ENCODE data around the gene BCAS1. TPM values are rescaled to one million over a fixed set of nuclear protein-coding genes. Genes with fewer than 3 reads are reported as not detected.

BCAS1 gene
- total RNA-seq, 1 experiment from 2014 or later: 0.07 TPM

DNA sequence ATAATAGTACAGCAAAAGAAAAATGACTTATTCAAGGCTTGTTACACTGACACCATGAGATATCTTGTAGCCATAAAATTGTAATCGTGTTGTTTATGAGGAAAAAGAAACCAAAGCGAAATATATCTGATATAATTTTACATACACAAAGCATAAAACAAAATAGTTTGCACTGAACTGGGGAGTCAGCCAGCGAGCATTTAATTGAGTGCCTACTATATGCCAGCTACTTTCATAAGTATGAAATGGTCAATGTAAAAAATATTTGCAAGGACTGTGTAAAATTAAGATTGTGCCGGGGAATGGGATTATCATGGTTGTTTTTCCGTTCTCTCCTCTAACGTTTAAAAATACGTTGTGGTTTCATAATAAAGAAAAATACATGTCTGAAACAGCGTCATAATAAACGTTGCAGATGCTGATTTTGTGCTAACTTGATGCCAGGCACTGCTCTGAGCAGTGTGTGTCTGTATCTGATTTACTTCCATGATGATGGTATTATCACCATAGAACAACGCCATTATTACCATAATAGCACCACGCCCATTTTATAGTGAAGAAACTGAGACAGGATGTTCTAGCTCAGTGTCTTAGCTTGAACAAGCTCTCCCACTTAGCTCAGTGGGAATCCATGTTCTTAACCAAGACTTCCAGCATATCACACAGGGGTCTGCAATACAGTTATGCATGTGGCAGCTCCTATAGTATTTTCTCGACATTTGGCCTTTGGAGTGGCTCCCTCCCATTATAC, 144.6 kb downstream of the BCAS1 start:
- DNase-seq (ENCODE audit: low spot score): no peak

DNA sequence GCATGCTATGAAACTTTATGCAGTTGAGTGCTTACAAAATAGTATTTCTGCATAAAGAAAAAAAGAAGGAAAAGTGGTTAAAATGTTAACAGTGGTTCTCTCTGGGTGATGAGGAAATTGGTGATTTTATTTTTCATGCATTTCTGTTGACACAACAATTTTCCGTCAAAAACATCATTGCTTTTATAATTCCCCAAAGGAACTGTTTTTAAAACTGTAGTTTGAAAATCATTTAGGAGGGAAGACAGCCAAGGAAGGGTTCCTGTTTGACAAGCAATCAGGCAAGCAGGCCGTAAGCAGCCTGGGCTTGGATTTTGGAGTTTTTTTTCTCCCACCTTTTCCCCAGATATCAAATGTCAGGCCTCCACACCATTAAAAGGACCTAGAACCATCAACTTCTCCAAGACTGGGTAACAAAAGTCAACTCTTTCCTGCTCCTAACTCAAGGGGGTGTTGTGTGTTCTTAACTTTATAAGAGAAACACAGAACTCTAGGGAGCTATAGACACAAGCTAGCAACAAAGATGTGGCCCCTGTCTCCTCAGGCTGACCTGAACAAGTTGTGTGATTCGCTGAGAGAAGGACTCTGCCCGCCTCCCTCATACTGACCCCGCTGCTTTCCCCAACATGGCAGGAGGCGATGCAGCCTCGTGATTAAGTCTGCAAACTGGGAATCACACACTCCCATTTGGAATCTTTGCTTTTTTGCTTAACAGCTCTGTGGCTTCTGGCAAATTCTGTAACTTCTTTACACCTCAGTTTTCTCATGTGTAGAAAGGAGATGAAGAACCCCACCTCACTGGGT, 146.6 kb downstream of the BCAS1 start:
- no peak for DNase-seq (ENCODE audit: low spot score)

DNA sequence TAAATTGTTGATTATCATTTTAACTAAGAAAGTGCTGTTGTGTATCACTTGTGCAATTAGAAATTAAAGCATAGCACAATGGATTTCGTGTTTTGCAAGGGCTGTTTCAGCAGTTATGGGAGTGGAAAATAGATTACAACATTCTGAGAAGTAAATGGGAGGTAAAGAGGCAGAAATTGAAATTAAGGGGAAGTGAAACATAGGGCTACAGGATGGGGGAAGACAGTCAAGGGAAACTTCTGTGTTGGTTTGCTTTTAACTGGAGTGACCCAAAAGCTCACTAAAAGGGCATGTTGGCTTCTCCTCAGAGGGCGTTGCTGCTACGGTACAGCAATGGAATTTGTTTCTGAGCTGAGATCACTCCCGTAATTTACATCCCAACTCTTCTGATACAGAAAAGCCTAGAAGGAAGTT, 147.5 kb downstream of the BCAS1 start:
- DNase-seq (ENCODE audit: low spot score): no peak

DNA sequence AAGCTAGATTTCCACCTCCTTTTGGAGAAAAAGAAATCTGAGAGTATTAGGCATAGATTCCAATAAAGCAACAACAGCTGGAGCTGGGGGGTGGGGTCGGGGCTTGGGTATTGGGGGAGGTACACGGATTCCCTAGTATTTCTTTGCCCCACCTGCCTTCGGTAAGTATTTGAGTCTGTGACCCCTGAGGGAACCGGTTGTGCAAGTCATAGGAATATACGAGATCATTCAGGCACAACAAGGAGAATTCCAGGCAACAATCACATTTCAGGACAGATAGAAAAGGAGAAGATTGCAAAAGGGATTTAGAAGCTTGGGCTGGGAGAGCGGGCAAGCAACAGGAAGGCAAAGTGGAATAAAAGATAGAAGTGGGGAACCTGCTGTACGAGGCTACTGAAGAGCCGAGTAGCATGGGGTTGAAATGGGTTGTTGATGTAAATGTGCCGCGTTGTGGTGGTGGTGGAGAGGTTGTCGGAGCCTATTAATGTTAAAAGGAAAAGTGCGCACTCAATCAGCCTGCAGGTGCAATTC, 148.9 kb downstream of the BCAS1 start:
- DNase-seq (ENCODE audit: low spot score): no peak

DNA sequence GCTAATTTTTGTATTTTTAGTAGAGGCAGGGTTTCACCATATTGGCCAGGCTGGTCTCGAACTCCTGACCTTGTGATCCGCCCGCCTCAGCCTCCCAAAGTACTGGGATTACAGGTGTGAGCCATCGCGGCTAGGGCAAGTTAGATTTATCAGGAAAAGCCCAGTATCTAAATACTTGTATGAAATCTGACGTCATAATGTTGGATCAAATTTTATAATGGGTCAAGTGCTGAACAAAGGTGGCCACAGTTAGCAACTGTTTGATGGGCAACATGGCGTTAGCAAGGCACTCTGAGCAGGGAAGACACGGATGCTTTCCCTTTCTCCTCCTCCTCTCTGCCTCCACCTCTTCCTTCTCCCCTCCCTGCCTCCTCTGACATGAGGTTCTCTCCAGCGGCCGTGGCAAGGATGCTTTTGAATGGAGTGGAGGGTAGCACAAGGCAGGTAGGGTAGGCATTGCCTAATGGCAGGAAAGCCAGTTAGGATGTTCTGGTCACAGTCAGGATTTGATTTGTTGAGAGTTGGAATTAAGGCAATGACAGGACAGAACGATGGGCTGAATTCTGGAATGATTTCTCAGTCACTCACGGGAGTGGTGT, 149.6 kb downstream of the BCAS1 start:
- DNase-seq (ENCODE audit: low spot score): no peak

DNA sequence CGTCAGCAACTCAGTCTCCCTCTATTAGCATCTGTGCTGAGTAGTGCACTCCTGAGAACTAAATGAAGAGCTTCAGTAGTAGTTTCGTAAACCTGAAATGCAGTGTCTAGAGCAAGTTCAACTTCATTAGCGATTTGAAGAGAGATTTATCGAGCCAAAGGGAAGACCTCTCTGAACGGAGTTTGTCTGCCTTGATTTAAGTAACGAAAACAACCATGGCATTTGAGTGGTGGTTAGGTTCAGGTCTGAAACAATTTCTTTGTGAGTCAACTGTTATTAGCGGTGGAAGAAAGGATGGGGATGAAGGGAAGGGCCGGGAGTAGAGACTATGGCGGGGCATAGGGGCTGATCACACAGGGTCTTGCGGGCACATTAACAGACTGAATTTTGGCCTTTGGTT, 150.5 kb downstream of the BCAS1 start:
- DNase-seq (ENCODE audit: low spot score): no peak

DNA sequence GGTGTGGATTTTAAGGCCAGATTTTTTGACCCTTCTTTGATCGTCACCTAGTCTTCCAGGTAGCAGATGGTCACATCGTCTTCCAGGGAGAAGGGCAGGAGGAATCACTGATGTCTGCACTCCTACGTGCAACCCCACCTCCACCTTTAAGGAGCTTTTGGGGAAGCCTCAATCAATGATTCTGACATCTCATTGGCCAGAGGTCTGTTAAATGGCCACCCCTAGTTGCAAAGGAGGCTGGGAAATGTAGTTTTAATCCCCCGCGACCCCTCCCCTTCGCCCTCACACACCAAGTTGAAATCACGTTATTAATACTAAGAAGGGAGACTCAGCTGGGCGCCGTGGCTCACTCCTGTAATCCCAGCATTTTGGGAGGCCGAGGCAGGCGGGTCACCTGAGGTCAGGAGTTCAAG, 151.4 kb downstream of the BCAS1 start:
- no peak for DNase-seq (ENCODE audit: low spot score)

DNA sequence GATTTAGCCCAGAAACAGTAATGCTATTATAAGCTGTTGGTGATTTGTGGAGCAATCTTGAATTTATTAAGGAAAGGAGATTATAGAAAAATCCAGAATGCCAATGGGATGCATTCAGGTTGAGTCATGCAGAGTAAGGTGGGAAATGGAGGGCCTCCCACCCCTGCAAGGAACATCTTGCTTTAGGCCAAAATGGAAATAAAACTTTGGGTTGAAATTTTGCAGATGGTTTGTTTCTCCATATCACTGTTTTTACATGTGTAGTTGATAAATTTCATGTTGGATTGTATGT, 152.4 kb downstream of the BCAS1 start:
- DNase-seq (ENCODE audit: low spot score): no peak

DNA sequence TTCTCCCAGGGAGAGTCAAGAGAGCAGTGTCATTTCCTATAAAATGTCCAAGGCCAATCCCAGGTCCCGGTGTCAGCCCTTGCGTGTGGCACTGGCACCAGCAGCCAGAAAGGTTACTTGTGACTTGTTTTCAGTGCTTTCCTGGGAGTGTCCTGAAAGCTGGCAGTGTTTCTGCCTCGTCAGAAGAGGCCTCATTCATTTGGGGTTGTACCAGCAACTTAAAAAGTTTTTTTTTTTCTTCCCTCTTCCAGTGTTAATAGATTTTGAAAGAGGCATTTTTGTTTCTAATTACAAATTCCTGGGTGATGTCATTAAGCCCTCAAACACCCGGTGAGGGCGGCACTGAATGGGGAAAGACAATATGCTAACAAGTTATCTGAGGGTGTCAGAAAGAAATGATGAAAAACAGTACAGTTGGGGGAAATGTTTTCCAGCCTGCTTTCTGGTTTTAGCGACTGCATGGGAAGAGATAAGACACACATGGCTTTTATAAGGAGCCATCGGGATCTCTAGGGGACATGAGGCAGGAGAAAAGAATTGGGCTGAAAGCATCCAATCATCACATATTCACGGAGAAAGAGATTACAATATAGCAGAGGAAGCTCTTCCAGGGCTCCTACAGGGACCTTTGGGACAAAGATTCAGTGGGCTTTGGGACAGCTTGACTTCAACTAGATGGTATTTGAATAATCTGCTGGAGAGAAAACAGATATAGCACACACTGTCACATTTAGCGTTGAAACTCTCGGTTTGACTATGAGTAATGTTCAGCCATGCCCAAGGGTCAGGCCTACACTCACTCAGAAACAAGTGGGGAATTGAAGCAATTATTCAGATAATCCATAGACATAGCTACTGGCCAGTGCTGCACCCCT, 153.0 kb downstream of the BCAS1 start:
- peak; percentile 71 for DNase-seq (ENCODE audit: low spot score)

DNA sequence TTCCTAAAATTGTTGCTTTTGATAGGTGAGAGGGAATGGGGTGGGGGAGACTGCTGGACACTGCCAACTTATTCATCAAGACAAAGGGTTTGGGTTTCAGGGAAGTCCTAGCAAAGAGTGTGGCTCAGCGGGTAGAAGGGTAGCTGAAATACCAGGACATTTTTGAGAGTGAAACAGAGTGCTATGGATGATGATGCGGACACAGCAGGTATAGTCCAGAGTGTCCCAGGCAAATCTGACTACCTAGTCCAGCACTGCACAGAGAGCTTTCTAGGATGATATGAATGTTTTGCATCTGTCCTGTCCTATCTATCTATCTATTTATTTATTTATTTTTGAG, 154.3 kb downstream of the BCAS1 start:
- DNase-seq (ENCODE audit: low spot score): no peak

DNA sequence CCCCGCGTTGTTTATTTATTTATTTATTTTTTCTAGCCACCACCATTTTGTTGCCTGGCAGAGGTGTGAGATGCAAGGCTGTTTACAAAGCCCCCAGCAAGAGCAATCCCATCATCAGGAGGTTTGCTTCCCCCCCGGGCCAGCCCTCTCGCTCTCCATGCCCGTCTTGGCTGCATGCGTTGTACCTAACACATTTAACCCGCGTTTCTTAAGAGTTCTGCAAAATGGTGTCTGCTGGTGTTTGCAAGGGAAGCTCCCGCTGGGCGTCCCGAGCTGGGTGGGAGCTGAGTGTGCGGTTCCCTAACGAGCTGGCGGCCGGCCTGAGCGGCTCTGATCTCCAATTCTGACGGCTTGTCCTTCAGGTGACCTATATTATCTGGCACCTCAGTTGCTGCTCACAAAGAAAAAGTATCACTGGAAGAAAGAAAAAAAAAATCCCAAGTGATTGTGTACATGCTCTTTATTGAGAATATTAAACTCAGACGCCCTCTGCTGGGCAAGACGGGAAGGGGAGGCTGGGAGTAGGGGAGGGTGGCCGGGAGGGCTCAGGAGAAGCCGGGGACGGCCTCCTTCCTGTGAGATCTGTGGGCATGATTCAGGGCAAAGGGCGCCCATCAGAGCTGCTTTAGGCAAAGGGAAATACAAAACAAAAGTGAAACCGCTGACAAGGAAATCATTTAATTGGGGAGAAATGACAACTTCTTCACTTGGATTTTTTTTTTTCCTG, 154.8 kb downstream of the BCAS1 start:
- DNase-seq (ENCODE audit: low spot score): peak; percentile 95

DNA sequence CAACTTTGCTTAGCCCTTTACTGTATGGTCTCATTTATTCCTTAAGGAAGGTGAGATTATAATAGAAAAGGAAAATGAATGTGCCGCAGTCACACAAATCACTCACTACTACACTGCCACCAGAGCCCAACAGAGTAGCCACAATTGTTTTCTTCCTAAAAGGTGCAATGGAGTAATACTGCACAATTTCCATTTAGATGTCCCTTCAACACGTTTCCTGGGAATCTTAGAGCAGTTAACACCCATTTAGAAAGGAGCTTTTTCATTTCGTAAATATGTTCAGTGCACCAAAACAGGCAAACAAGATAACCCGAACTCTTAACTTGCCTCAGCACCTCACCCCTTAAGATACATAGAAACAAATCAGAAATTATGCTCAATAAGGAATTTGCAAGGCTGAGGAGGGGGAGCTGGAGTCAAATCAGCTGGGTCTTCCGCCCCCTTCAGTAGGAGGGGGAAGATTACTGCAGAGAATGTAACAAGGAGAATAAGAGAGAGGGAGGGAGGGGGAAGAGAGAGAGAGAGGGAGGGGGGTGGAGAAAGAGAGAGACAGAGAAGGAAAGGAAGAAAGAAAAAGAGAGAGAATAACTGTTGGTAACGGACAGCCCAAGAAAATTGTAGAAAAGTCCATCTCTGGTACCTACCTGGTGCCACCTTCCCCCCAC, 155.5 kb downstream of the BCAS1 start:
- DNase-seq (ENCODE audit: low spot score): no peak

DNA sequence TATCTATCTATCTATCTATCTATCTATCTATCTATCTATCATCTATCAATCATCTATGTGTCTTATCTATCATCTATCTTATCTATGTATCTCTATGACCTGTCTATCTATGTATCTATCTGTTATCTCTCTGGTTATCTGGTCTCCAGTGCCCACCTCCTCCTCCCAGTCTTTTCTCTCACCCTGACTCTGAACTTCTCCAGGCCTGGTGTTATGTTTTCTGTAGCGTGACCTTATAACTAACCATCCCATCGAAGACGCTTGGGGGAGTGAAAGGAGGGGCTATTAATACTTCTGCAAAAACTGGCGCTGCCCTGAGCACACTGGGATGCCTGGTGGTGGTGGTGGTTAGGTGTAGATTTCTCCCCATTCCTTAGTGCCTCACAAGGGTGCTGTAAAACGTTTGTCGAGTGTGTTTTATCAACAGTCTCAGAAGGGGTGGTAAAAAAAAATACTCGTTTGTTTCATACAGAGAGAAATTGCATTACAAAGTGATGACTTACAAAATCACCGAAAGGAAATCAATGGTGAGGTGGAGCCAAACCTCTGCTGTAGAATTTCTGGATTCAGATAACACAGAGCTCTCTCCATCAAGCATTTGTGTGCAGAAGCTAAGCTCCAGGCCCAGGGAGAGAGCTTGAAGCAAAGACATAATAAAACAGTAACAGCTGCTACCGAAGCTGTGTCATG, 156.2 kb downstream of the BCAS1 start:
- no peak for DNase-seq (ENCODE audit: low spot score)

DNA sequence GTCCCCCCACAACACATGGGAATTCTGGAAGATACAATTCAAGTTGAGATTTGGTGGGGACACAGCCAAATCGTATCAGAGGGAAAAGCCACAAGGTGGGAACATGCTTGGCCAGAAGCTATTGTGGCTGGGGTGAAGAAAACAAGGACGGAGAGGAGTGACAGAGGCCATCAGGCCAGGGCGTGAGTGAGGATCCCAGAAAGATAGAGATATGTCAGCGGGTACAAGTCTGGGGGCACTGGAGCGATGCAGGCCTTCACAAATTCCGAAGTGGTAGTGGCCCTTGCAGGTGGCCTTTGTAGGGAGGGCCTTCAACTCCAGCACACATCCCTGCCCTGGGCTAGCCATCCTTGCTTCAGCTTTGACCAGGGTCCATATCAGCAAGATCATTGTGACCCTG, 159.1 kb downstream of the BCAS1 start:
- no peak for DNase-seq (ENCODE audit: low spot score)

DNA sequence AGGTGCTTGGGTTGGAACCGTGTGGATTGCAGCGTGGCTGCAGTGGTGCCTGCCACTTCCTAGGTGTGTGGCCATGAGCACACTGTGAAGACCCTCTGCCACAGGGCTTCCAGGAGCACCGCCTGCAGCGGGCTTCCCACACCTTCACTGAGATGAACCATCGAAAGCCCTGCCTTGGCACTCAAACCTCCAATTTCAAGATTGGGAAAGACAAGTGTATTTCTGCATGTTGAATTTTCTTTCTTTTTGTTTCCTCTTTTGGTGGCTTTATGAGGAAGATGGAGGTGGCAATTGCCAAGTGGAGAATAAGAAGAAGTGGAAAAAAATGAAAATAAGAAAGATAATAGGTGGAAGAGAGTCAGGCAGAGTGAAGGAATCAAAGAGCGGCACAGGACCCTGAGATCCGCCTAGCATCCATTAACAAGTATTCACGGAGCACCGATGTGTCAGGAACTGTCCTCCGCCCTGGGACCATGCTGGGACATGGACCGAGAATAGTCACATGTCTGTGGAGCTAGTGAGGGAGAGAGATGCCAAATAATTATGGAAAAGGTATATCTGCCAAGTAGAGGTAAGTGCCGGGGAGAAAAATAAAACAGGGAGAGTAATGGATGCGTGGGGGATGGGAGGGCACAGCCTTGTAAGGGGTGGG, 159.9 kb downstream of the BCAS1 start:
- DNase-seq (ENCODE audit: low spot score): no peak

DNA sequence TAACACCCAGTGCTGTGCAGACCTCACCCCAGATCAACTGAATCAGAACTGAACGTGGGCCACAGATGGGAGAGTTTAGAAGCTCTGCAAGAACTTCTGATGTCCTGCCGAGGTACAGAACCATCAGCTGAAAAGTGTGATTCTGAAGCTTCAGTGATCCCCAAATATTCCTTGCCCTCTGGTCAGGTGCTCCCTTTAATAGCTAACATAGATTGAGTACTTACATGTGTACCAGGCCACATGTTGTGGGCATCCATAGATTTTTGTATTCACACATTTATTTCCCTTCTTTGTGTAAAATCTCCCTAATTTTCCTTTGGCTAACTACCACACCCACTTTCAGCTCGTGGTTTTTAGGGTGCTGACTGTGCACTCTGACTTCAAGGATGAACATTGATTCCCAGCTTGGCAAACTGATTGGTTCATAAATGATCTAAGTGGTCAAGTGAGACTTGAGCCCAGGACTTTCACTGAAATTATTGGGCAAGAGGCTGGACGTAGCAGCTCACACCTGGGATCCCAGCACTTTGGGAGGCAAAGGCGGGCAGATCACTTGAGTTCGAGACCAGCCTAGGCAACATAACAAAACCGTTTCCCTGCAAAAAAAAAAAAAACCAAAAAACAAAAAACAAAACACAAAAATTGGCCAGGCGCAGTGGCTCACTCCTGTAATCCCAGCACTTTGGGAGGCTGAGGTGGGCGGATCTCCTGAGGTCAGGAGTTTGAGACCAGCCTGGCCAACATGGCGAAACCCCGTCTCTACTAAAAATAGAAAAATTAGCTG, 162.2 kb downstream of the BCAS1 start:
- no peak for DNase-seq (ENCODE audit: low spot score)

DNA sequence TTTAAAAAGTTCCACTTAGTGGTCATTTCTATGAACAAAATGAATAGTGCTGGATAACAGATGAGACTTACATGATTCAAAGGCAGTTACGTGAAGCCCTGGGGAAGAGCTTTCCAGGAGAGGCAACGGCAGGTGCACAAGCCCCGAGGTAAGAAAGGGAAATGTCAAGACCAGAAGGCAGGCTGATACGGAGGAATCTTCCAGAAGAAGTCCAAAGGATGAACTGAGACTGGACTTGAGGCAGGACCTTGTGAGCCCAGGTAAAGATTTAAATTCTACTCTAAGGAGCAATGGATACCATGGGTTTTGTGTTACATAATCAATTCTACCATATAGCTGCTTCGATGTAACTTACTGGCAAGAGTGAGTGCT, 164.6 kb downstream of the BCAS1 start:
- DNase-seq (ENCODE audit: low spot score): no peak

DNA sequence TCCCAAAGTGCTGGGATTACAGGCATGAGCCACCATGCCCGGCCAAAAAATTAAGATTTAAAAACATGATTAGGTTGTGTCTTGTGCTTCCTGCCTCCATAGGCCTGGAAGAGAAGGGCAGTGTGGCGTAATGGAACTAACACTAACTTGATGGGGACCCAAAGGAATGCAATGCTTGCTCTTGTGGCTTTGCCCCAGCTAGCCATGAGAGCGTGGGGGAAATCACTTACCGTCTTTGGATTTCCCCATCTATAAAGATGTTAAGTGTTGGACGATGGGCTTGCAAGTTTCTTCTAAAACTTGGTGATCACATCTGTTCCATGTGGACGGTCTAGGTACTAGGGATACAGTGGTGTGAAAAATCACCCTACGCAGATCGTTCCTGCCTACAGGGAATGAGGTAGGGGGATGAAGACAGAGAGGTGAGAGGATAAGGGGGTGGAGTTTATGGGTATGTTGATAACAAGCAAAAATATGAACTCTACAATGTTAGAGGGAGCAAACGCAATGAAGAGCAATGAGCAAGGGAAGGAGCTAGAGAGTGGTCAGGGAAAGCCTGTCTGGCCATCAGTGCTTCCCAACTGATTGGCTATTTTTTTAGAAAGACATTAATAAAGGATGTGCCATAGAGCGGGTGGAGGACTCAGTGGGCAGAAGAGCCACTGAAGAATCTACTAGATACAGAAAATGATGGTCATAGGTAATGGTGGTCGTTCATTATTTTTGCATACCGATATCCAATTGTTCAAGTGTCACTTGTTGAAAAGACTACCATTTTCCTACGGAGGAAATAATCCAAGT, 165.2 kb downstream of the BCAS1 start:
- no peak for DNase-seq (ENCODE audit: low spot score)
